HG02981 (cell line): ENCODE results near the gene MAMLD1.

Experiments
- ATAC-seq: cut with Tn5 transposase; IDR thresholded peaks from one replicate; pipeline ENCODE4 v1.9.1; 2021; ENCODE audit warnings: mild to moderate bottlenecking, moderate library complexity; ENCODE audit not compliant: unreplicated experiment

Gene MAMLD1

GRCh38 chrX:150377005-150377404 is 13.9 kb downstream of the MAMLD1 start:
- ATAC-seq = no peak

GRCh38 chrX:150405006-150405405 is 41.9 kb downstream of the MAMLD1 start:
- no peak for ATAC-seq

GRCh38 chrX:150405576-150405975 is 42.5 kb downstream of the MAMLD1 start:
- ATAC-seq = no peak

GRCh38 chrX:150406596-150406995 is 43.5 kb downstream of the MAMLD1 start:
- ATAC-seq = no peak

GRCh38 chrX:150408007-150408406 is 44.9 kb downstream of the MAMLD1 start:
- ATAC-seq = no peak

GRCh38 chrX:150408561-150408960 is 45.4 kb downstream of the MAMLD1 start:
- no peak for ATAC-seq

- no peak for ATAC-seq
Observed at GRCh38 chrX:150409486-150409885, 46.4 kb downstream of the MAMLD1 start.

- no peak for ATAC-seq
Observed at GRCh38 chrX:150409964-150410363, 46.8 kb downstream of the MAMLD1 start.

GRCh38 chrX:150410513-150410912 is 47.4 kb downstream of the MAMLD1 start:
- ATAC-seq = no peak

GRCh38 chrX:150411656-150412055 is 48.5 kb downstream of the MAMLD1 start:
- ATAC-seq = no peak

- ATAC-seq = no peak
Observed at GRCh38 chrX:150414228-150414627, 51.1 kb downstream of the MAMLD1 start.

- ATAC-seq = no peak
Observed at GRCh38 chrX:150416469-150416868, 53.4 kb downstream of the MAMLD1 start.

- ATAC-seq = no peak
Observed at GRCh38 chrX:150421816-150422215, 58.7 kb downstream of the MAMLD1 start.

- no peak for ATAC-seq
Observed at GRCh38 chrX:150429594-150429993, 66.5 kb downstream of the MAMLD1 start.

- ATAC-seq = no peak
Observed at GRCh38 chrX:150436195-150436594, 73.1 kb downstream of the MAMLD1 start.

- no peak for ATAC-seq
Observed at GRCh38 chrX:150438165-150438564, 75.0 kb downstream of the MAMLD1 start.

- ATAC-seq = no peak
Observed at GRCh38 chrX:150446151-150446550, 83.0 kb downstream of the MAMLD1 start.

- no peak for ATAC-seq
Observed at GRCh38 chrX:150446995-150447394, 83.9 kb downstream of the MAMLD1 start.

GRCh38 chrX:150449313-150449712 is 86.2 kb downstream of the MAMLD1 start:
- ATAC-seq = no peak

- ATAC-seq = no peak
Observed at GRCh38 chrX:150450519-150451177, 87.5 kb downstream of the MAMLD1 start.

GRCh38 chrX:150451953-150452352 is 88.8 kb downstream of the MAMLD1 start:
- no peak for ATAC-seq

- ATAC-seq = no peak
Observed at GRCh38 chrX:150454083-150454482, 91.0 kb downstream of the MAMLD1 start.

GRCh38 chrX:150454508-150455214 is 91.5 kb downstream of the MAMLD1 start:
- no peak for ATAC-seq
